Measurements from ENCODE around the gene PIAS4. TPM values are rescaled to one million over a fixed set of nuclear protein-coding genes. Genes with fewer than 3 reads are reported as not detected.

PIAS4 gene
- total RNA-seq, 1 donor from 2014 or later = 58.8 TPM

DNA sequence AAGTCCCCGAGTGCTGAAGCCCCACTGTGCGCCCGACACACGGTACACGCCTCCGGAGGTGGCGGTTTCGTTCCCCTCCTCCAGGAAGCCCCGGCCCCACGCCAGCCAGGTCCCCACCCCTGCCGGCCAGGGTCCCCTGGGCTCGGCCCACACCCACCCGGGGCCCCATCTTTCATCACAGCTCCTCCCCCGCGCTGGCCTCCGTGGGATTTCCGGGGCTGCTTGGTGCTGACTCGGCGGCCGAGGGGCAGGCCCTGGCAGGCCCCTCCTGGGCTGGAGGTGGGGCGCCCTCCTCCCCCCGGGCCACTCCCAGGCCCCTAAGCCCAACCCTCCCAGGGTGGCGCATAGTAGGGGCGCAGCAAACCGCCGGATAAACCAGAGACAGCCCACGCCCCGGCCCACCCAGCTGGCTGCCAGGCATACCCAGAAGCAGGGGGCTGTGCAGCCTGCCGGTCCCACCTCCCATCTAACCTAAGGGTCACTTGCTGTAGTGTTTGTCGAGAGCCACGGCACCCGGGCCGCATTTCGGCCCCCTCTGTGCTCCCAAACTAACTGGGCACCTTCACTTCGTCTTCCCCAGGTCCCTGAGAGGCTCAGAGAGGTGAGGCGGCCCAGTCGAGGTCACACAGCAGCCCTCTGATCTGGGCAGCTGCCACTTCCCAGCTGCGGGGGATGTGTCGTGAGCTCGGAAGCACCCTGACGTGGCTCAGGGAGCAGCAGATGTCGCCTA, 52.5 kb downstream of the PIAS4 start:
- DNase-seq (ENCODE audit: low read depth, low spot score) = no peak
- peak overlapping the region; percentile 67 for H3K4me3 Mint-ChIP-seq
- H3K27ac Mint-ChIP-seq (ENCODE audit: unreplicated experiment) = peak overlapping the region; percentile 27
- no peaks in the 10 kb centered on the region for H3K36me3 Mint-ChIP-seq (ENCODE audit: low read depth)
- TF ChIP-seq, protein P1, sequence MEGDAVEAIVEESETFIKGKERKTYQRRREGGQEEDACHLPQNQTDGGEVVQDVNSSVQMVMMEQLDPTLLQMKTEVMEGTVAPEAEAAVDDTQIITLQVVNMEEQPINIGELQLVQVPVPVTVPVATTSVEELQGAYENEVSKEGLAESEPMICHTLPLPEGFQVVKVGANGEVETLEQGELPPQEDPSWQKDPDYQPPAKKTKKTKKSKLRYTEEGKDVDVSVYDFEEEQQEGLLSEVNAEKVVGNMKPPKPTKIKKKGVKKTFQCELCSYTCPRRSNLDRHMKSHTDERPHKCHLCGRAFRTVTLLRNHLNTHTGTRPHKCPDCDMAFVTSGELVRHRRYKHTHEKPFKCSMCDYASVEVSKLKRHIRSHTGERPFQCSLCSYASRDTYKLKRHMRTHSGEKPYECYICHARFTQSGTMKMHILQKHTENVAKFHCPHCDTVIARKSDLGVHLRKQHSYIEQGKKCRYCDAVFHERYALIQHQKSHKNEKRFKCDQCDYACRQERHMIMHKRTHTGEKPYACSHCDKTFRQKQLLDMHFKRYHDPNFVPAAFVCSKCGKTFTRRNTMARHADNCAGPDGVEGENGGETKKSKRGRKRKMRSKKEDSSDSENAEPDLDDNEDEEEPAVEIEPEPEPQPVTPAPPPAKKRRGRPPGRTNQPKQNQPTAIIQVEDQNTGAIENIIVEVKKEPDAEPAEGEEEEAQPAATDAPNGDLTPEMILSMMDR (conservative IDR thresholded peaks at IDR 0.05) = no peak
- H3K27me3 Mint-ChIP-seq (ENCODE audit: low read depth) = peaks cover 3% of the 10 kb centered on the region
- peaks cover 6% of the 10 kb centered on the region for H3K4me1 Mint-ChIP-seq
- no peaks in the 10 kb centered on the region for H3K9me3 Mint-ChIP-seq

DNA sequence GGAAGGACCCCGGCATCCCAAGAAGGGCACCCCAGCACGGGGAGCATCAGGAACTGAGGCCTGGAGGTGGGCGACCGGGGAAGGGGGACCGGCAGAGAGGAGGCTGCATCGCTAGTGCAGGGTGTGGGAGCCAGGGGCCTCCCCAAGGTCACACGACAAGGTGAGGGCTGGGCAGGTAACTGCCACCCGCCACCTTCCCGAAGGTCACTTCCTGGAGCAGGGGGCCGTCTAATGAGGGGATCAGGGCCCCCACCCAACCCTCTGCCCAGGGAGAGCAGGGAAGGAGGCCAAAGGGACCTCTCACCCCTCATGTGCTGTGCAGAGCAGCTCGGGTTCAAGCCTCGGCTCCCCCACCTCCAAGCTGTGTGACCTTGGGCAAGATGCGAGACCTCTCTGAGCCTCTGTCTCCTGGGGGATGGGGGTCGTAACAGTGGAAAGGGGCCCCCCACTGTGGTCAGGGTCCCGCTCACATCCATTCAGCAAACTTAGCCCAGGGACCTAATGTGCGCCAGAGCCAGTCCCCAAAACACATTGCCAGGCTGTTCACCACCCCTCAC, 53.2 kb downstream of the PIAS4 start:
- Mint-ChIP-seq H3K27ac (ENCODE audit: unreplicated experiment) (no peak overlapping the region), H3K27me3 (ENCODE audit: low read depth) (peaks cover 3% of the 10 kb centered on the region), H3K36me3 (ENCODE audit: low read depth) (no peaks in the 10 kb centered on the region), H3K4me1 (peaks cover 6% of the 10 kb centered on the region), H3K4me3 (peak overlapping the region; percentile 67), H3K9me3 (no peaks in the 10 kb centered on the region)
- no peak for DNase-seq (ENCODE audit: low read depth, low spot score)
- TF ChIP-seq, protein P1 (conservative IDR thresholded peaks at IDR 0.05) = no peak

DNA sequence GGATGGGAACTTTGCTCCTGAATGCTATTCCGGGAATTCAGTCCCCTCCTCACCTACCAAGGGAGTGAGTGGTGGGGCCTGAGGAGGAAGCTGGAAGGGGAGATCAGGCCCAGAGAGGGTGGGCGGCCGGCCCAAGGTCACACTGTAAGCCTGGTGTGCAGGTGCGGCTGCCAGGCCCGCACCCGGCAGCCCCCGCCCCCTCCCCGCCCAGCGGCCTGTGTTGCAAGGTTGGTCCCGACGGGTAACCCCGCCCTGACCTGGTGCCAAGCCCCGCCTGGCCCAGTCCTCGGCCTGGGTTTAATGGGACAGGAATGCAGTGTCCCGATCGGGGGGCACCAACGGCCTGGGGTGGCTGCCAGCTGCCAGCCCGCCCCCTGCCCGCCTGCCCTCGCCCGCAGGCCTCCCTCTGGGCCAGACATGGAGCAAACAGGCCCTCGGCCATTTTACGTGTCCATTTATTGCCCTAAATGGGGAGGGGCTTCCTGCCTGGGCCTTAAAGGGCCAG, 53.7 kb downstream of the PIAS4 start:
- peaks cover 3% of the 10 kb centered on the region for H3K27me3 Mint-ChIP-seq (ENCODE audit: low read depth)
- peaks cover 6% of the 10 kb centered on the region for H3K4me1 Mint-ChIP-seq
- H3K4me3 Mint-ChIP-seq = peak overlapping the region; percentile 15
- no peak overlapping the region for H3K27ac Mint-ChIP-seq (ENCODE audit: unreplicated experiment)
- TF ChIP-seq, protein P1 (conservative IDR thresholded peaks at IDR 0.05) = no peak
- no peaks in the 10 kb centered on the region for H3K9me3 Mint-ChIP-seq
- H3K36me3 Mint-ChIP-seq (ENCODE audit: low read depth) = no peaks in the 10 kb centered on the region
- no peak for DNase-seq (ENCODE audit: low read depth, low spot score)

DNA sequence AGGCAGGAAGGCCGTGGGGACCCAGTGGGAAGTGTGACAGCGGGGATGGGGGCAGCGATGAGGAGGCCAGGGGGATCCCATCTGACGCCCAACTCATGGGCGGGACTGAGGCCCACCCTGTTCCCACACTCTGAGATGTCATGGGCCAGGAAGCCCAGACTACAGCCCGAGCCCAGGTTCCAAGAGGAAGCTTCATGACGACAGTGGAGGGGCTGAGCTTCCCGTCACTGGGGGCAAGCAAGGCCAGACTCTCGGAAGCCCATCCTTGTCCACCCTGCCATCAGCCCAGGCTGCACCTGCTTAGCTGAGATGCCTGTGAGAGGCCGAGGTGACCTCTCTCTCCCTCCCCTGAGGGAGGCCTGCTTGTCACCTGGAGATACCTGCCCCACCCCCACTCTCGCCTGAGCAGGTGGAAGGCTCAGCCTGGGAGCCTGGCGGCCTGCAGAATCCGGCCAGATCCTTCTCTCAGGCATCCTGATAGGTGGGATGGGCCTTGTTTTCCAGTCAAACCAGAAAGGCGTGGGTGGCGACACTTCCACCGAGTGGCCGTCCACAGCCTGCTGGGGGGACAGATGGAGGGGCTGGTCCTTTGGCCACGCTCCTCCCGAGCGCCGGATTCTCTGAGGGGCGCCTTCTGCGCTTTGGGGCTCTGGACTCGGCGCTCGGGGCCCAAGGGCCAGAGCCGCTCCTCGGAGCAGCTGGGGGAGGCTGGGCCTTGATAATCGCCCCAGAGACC, 54.3 kb downstream of the PIAS4 start:
- TF ChIP-seq, protein P1 (conservative IDR thresholded peaks at IDR 0.05) = no peak
- Mint-ChIP-seq H3K9me3 (no peaks in the 10 kb centered on the region), H3K4me1 (peaks cover 6% of the 10 kb centered on the region), H3K27me3 (ENCODE audit: low read depth) (peaks cover 3% of the 10 kb centered on the region), H3K4me3 (peak overlapping the region; percentile 72), H3K27ac (ENCODE audit: unreplicated experiment) (no peak overlapping the region), H3K36me3 (ENCODE audit: low read depth) (no peaks in the 10 kb centered on the region)
- no peak for DNase-seq (ENCODE audit: low read depth, low spot score)

DNA sequence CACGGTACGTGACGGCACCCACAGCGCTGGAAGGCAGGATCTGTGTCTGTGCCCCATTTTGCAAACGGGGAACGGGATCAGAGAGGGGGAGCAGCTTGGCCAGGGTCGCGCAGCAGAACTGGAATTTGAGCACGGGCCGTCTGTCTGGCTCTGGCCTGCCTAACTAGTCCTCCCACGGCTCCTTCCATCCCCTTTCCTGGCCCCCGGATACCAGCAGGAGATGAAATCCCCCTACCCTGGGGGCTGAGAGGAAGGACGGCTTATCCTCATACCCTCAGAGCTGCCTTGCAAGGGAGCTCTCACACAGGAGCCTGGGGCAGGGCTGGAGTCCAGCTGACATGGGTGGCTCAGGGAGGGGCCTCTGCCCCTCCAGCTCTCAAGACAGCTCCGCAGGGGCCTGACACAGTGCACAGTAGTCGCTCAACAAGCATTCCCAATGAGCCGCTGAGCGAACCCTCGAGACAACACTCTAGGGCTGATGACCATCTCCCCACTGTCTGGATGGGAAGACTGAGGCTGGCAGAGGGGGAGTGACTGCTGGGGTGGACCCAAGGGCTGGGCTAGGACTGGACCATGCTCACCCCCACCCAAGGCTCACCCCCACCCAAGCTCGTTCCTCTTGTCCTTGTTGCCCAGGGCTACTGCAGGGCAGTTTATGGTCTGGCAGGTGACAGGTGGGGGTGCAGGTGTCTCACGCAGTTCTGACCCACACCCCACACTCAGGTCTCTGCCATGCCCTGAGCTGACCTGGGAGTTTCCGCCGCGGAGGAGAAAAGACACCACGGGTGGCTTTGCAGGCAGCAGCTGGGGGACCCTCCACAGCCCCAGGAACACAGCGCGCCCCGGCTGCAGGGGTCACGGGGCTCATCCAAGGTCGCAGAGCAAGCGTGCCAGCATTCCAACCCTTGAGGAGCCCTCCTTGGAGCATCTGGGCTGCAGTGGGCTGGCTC, 55.2 kb downstream of the PIAS4 start:
- Mint-ChIP-seq H3K27ac (ENCODE audit: unreplicated experiment) (no peak overlapping the region), H3K9me3 (no peaks in the 10 kb centered on the region), H3K27me3 (ENCODE audit: low read depth) (peaks cover 6% of the 10 kb centered on the region), H3K4me1 (peaks cover 6% of the 10 kb centered on the region), H3K36me3 (ENCODE audit: low read depth) (no peaks in the 10 kb centered on the region), H3K4me3 (peak overlapping the region; percentile 93)
- no peak for DNase-seq (ENCODE audit: low read depth, low spot score)
- TF ChIP-seq, protein P1 (conservative IDR thresholded peaks at IDR 0.05) = no peak

Data from neural crest cell (in vitro differentiated cells).